Measurements from ENCODE around the gene NDUFC2.
"Not testable (repeated sequence)": the region's sequence is repeated elsewhere in the genome, so short reads cannot be mapped to it uniquely, and the experiment has no call there.

Gene NDUFC2

GRCh38 chr11:78080084-78080817, 589 bp upstream of the NDUFC2 start:
- no peak for DNase-seq (ENCODE audit: low read depth, low spot score)

DNA sequence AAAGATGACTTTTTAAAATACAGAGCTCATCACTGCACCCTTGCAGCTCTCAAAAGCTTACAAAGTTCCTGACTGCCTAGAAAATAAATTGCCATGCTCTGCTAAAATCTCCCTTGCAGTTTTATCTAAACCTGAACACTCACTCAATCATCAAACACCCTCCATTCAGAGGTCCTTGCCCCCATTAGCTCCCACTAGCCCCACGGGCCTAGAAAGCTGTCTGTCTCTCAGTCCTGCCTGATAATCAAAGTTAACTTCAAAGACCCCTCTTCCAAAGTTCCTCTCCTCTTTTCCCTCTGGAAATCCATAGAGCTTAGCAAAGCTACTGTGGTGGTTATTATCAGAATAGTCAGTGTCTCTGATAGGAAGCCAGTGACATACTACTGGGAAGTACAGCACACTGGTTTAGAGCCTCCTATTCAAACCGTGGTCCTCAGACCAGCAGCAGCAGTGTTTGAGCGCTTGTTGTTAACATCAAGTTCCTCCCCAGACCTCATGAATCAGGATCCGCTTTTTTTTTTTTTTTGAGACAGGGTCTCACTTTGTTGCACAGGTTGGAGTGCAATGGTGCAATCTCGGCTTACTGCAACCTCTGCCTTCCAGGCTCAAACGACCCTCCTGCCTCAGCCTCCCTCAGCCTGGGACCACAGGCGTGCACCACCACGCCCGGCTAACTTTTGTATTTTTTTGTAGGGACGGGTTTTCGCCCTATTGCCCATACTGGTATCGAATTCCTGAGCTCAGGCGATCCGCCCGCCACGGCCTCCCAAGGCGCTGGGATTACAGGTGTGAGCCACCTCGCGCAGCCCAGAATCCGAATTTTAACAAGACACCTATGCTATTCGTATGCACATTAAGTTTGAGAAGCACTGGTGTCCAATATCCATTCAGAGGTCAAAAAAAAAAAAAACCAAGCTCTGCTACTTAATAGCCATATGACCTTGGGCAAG, 1.2 kb downstream of the NDUFC2 start:
- DNase-seq (ENCODE audit: low read depth, low spot score), result no peak

GRCh38 chr11:78077592-78077991, 2.1 kb downstream of the NDUFC2 start:
- DNase-seq (ENCODE audit: low read depth, low spot score), result not testable (repeated sequence)

GRCh38 chr11:78076733-78077403, 2.8 kb downstream of the NDUFC2 start:
- DNase-seq (ENCODE audit: low read depth, low spot score), result no peak

GRCh38 chr11:78074756-78075155, 4.9 kb downstream of the NDUFC2 start:
- DNase-seq (ENCODE audit: low read depth, low spot score), result no peak

DNA sequence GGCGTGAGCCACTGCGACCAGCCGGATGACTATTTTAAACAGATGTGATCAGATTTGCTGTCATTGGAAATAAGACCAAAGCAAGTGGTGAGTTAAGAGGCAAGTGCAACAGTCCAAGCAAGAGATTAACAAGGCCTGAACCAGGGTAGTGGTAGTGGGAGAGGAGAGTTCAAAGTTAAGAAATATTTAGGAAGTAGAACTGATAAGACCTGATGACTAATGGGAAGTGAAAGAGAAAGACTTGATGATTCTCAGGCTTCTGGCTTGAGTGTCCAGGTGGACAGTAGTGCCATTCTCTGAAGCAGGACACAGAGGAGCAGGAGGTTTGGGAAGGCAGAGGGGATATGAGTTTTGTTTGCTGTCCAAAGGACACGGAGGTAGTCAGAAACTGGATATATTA, 7.2 kb downstream of the NDUFC2 start:
- no peak for DNase-seq (ENCODE audit: low read depth, low spot score)

DNA sequence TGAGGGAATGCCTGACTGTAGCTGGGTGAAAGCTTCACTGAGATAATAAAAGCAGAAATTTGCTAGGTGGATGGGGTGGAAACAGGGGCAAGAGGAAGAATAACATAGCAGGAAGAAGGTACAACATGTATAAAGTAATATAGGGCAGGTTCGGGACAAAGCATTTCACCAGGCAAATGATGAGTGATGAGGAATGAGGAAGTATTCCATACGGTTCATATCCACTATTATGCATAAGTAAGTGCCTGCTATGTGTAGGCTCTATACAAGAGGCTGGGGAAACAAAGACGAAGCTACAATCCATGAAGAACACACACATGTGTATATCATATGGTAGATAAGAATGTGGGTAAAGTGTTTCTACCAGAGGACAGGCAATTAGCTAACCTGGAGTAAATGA, 7.9 kb downstream of the NDUFC2 start:
- DNase-seq (ENCODE audit: low read depth, low spot score), result no peak

- DNase-seq (ENCODE audit: low read depth, low spot score), result no peak
These were observed 9.0 kb downstream of the NDUFC2 start for GRCh38 chr11:78070621-78071020.

DNA sequence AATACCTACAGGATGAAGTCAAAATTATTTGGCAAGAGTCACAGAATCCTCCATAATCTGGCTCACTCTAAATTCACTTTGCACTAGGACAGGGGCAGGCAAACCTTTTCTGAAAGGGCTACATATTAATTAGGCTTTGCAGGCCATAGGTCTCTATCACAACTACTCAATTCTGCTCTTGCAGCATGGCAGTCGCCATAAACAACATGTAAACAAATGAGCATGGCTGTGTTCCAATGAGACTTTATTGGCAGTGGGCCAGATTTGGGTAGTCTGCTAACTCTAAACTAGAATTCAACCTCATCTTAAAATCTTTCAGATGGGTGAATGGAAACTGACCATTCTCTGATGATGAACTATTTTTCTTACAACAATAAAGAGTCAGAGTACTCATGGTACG, 10.2 kb downstream of the NDUFC2 start:
- no peak for DNase-seq (ENCODE audit: low read depth, low spot score)

DNA sequence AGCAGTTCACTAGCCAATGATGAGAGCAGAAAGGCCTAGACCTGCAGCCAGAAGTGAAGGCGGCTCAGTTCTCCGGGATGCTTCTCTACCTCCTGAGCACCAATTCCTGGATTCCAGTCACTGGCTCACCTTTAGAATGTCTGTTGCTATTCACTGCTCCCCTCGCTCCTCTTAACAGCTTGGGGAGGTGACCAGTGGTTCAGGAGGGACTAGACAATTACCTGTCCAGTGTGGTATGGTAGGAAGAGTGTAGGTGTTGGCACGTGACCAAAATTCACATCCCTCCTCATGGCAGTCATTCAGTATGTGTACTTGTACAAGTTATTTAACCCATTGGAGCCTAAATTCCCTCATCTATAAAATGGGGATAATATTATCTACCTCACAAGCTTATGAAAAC, 12.0 kb downstream of the NDUFC2 start:
- DNase-seq (ENCODE audit: low read depth, low spot score), result no peak

GRCh38 chr11:78066471-78066870, 13.2 kb downstream of the NDUFC2 start:
- no peak for DNase-seq (ENCODE audit: low read depth, low spot score)

- no peak for DNase-seq (ENCODE audit: low read depth, low spot score)
These were observed 14.5 kb downstream of the NDUFC2 start for GRCh38 chr11:78065203-78065602.

DNA sequence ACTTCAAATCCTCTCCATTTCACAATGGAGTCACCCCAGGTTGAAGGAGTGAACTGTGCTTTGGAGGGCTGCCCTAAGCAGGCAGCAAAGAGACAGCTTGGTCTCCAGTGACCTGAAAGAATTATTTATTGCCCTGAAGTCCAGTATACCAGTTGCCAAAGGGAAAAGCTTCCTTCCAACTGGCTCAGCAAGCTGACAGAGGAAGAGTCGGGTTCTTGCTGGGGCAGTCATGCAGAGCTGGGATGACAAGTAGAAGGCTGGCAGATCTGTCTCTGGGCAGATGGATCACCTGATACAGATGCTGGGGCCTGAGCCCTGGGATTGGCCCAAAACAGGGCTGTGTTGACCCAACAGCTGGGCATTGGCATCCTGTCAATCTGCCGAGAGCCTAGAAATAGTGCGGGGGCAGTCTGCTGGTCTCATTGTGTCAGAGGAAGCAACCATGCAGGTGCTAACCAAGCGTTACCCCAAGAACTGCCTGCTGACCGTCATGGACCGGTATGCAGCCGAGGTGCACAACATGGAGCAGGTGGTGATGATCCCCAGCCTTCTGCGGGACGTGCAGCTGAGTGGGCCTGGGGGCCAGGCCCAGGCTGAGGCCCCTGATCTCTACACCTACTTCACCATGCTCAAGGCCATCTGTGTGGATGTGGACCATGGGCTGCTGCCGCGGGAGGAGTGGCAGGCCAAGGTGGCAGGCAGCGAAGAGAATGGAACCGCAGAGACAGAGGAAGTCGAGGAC, 16.1 kb downstream of the NDUFC2 start, which contains the start of gene THRSP:
Gene THRSP (plus strand): TSS at position 422 of the 742 bp plus-strand sequence. CDS start 21 bp downstream, at position 443.
- no peak for DNase-seq (ENCODE audit: low read depth, low spot score)

DNA sequence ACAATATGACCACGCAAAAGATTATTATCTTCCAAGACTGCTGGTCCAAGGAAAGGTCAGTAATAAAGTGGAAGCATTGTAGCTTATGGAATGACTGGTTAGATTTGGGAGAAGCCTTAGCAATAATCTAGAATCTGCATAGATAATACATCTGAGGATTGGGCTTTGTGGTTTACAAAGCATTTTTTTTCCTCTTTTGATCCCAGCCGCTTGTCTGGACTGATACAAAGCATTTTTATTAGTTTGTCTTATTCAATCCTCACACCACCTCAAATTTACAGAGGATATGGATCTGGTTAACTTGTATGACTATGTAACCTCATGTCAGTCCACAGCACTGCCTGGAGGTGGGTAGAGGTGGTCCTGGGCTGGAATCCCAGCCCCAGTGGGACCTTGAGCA, 17.0 kb downstream of the NDUFC2 start:
- no peak for DNase-seq (ENCODE audit: low read depth, low spot score)

GRCh38 chr11:78061921-78062311, 17.7 kb downstream of the NDUFC2 start:
- no peak for DNase-seq (ENCODE audit: low read depth, low spot score)

GRCh38 chr11:78061088-78061920, 18.4 kb downstream of the NDUFC2 start:
- DNase-seq (ENCODE audit: low read depth, low spot score), result no peak

DNA sequence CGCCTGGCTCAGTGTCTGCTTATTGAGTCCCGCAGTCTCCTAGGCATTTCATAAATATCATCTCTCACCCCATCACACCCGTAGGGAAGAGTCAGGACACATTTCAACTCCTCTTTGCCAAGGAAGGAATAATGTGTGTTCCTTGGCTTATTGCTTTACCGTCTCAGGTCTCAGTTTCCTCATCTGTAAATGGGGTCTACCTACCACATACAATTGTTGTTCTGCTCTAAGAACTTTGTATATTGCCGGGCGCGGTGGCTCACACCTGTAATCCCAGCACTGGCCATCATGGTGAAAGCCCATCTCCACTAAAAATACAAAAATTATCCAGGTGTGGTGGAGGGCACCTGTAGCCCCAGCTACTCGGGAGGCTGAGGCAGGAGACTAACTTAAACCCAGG, 19.1 kb downstream of the NDUFC2 start:
- no peak for DNase-seq (ENCODE audit: low read depth, low spot score)

GRCh38 chr11:78059749-78060328, 19.8 kb downstream of the NDUFC2 start:
- not testable (repeated sequence) for DNase-seq (ENCODE audit: low read depth, low spot score)

- DNase-seq (ENCODE audit: low read depth, low spot score), result no peak
These were observed 22.1 kb downstream of the NDUFC2 start for GRCh38 chr11:78057462-78058055.

- no peak for DNase-seq (ENCODE audit: low read depth, low spot score)
These were observed 23.6 kb downstream of the NDUFC2 start for GRCh38 chr11:78056093-78056492.

Data from activated naive CD8-positive, alpha-beta T cell treated with anti-CD3 and anti-CD28 coated beads, Interleukin-2, amount 50 U/mL, for 16 hours (primary cell).